H1 (cell line): Measurements from ENCODE around the gene AGR2. TPM values are rescaled to one million over a fixed set of nuclear protein-coding genes. Genes with fewer than 3 reads are reported as not detected.

ENCODE experiments used
- CTCF ChIA-PET: fragments of 300-600 bp; sonication (Branson Sonifier 250); formaldehyde crosslinking; loops from one replicate; lab custom pipeline; 2021; ENCODE audit not compliant: partially characterized antibody; lab: Charles Lee
- POLR2A ChIA-PET: fragments of 300-600 bp; sonication (Branson Sonifier 250); formaldehyde crosslinking; loops from one replicate; lab custom pipeline; 2021; ENCODE audit warnings: inconsistent platforms; ENCODE audit not compliant: partially characterized antibody; lab: Charles Lee
- DNase-seq, 2 experiments: peaks; one replicate each; pipeline versions ENCODE4 v3.0.0 to v3.0.0-alpha.2; 2010 to 2022; ENCODE audit warnings: low spot score in 2 of 2, low read depth in 1 of 2, mixed read lengths in 1 of 2
- FAIRE-seq: peaks from 2 replicates; lab custom pipeline; 2011; peaks lifted over from hg19 to GRCh38; lab: Jason Lieb, UNC
- H2AFZ ChIP-seq: 2 replicates; pipeline ENCODE4 v1.8.1; 2012; ENCODE audit warnings: low read length, inconsistent platforms
- H2AK5ac ChIP-seq: 2 replicates; pipeline ENCODE4 v1.6.1; 2013; ENCODE audit warnings: low read depth, low read length
- H2BK120ac ChIP-seq: replicated peaks from 2 replicates; pipeline ENCODE3; 2013; ENCODE audit warnings: low read depth, low read length, inconsistent platforms
- H2BK12ac ChIP-seq: 2 replicates; pipeline ENCODE4 v1.6.1; 2013; ENCODE audit warnings: low read depth, low read length
- H2BK15ac ChIP-seq: 2 replicates; pipeline ENCODE4 v1.6.1; 2013; ENCODE audit warnings: low read length
- H2BK20ac ChIP-seq: 2 replicates; pipeline ENCODE4 v1.6.1; 2013; ENCODE audit warnings: low read length
- H2BK5ac ChIP-seq: 2 replicates; pipeline ENCODE4 v1.6.1; 2013; ENCODE audit warnings: low read depth, low read length
- H3K14ac ChIP-seq: 2 replicates; pipeline ENCODE4 v1.6.1; 2013; ENCODE audit warnings: inconsistent platforms; ENCODE audit not compliant: insufficient read length
- H3K18ac ChIP-seq: 2 replicates; pipeline ENCODE4 v1.6.1; 2013; ENCODE audit warnings: low read length; ENCODE audit errors: extremely low read depth
- H3K23ac ChIP-seq: 2 replicates; pipeline ENCODE4 v1.6.1; 2013; ENCODE audit warnings: inconsistent platforms; ENCODE audit not compliant: insufficient read length
- H3K23me2 ChIP-seq: 2 replicates; pipeline ENCODE4 v1.6.1; 2013; ENCODE audit warnings: low read depth, low read length
- H3K27ac ChIP-seq: 2 replicates; pipeline ENCODE4 v1.6.1; 2011; ENCODE audit warnings: low read depth, low read length, inconsistent platforms
- H3K27me3 ChIP-seq, 4 experiments: replicated peaks in 1 of 4; 1 replicate in 1 of 4; 2 replicates in 3 of 4; pipeline versions ENCODE4 v1.6.1 to v1.8.1; 2011 to 2013; ENCODE audit warnings: low read length in 3 of 4, mild to moderate bottlenecking in 3 of 4, inconsistent platforms in 2 of 4, mixed read lengths in 2 of 4, moderate library complexity in 1 of 4; ENCODE audit not compliant: control insufficient read depth in 3 of 4, insufficient read depth in 3 of 4; ENCODE audit errors: extremely low read depth in 1 of 4
- H3K36me3 ChIP-seq, 4 experiments: 2 replicates each; pipeline versions ENCODE4 v1.6.1 to v1.8.1; 2011 to 2013; ENCODE audit warnings: mild to moderate bottlenecking in 4 of 4, low read length in 3 of 4, moderate library complexity in 2 of 4, control low read depth in 1 of 4, inconsistent platforms in 1 of 4; ENCODE audit not compliant: insufficient read depth in 4 of 4, control insufficient read depth in 2 of 4
- H3K4ac ChIP-seq: replicated peaks from 2 replicates; pipeline ENCODE3; 2013; ENCODE audit warnings: low read length, low read depth, mixed read lengths, inconsistent platforms; ENCODE audit not compliant: insufficient read length
- H3K4me1 ChIP-seq, 4 experiments: replicated peaks in 1 of 4; 1 replicate in 1 of 4; 2 replicates in 3 of 4; pipeline versions ENCODE4 v1.6.1 to v1.8.1; 2011 to 2013; ENCODE audit warnings: low read length in 3 of 4, inconsistent platforms in 2 of 4, mixed read lengths in 1 of 4; ENCODE audit not compliant: insufficient read depth in 4 of 4, control insufficient read depth in 3 of 4
- H3K4me2 ChIP-seq, 2 experiments: 2 replicates each; pipeline versions ENCODE4 v1.6.1 to v1.8.1; 2011 to 2013; ENCODE audit warnings: low read depth in 2 of 2, low read length in 2 of 2, control low read depth in 1 of 2, inconsistent platforms in 1 of 2, mild to moderate bottlenecking in 1 of 2; ENCODE audit not compliant: insufficient read depth in 1 of 2
- H3K4me3 ChIP-seq, 4 experiments: fragments of 200-600, 300-600 bp in 1 of 4; sonication (generic), shearing (Covaris generic), sonication (Bioruptor Twin) in 1 of 4; 2 replicates each; pipeline versions ENCODE4 v1.5.1 to v1.8.1; 2011 to 2016; ENCODE audit warnings: low read length in 4 of 4, low read depth in 3 of 4, control low read depth in 2 of 4, inconsistent platforms in 2 of 4, mild to moderate bottlenecking in 2 of 4, mixed read lengths in 1 of 4, moderate library complexity in 1 of 4; ENCODE audit not compliant: insufficient read depth in 2 of 4; ENCODE audit errors: extremely low read depth in 1 of 4
- H3K56ac ChIP-seq: replicated peaks from 2 replicates; pipeline ENCODE3; 2013; ENCODE audit warnings: low read depth, mild to moderate bottlenecking, mixed read lengths, low read length, inconsistent platforms; ENCODE audit not compliant: insufficient read length
- H3K79me1 ChIP-seq: 2 replicates; pipeline ENCODE4 v1.6.1; 2013; ENCODE audit warnings: low read depth, low read length, control low read depth
- H3K79me2 ChIP-seq, 2 experiments: 2 replicates each; pipeline versions ENCODE4 v1.6.1 to v1.8.1; 2012 to 2013; ENCODE audit warnings: low read length in 2 of 2, mild to moderate bottlenecking in 2 of 2, inconsistent platforms in 1 of 2; ENCODE audit not compliant: insufficient read depth in 2 of 2, control insufficient read depth in 1 of 2
- H3K9ac ChIP-seq, 4 experiments: replicated peaks in 1 of 4; 1 replicate in 1 of 4; 2 replicates in 3 of 4; pipeline versions ENCODE4 v1.6.1 to v1.8.1; 2011 to 2013; ENCODE audit warnings: low read depth in 3 of 4, low read length in 3 of 4, control low read depth in 2 of 4, mild to moderate bottlenecking in 2 of 4, moderate library complexity in 2 of 4, inconsistent platforms in 1 of 4; ENCODE audit errors: extremely low read depth in 1 of 4
- H3K9me3 ChIP-seq, 2 experiments: 2 replicates each; pipeline versions ENCODE4 v1.6.1 to v1.8.1; 2012 to 2013; ENCODE audit warnings: mild to moderate bottlenecking in 2 of 2, moderate library complexity in 2 of 2, control low read depth in 1 of 2, inconsistent platforms in 1 of 2, low read depth in 1 of 2, low read length in 1 of 2, mixed read lengths in 1 of 2; ENCODE audit not compliant: insufficient read depth in 2 of 2
- H4K20me1 ChIP-seq, 2 experiments: replicated peaks in 1 of 2; 2 replicates each; pipeline versions ENCODE3 to v1.8.1; 2011 to 2013; ENCODE audit warnings: inconsistent platforms in 2 of 2, low read length in 2 of 2, mild to moderate bottlenecking in 1 of 2; ENCODE audit not compliant: insufficient read depth in 2 of 2, control insufficient read depth in 1 of 2
- H4K5ac ChIP-seq: 2 replicates; pipeline ENCODE4 v1.6.1; 2013; ENCODE audit warnings: low read length, low read depth, mixed read lengths, inconsistent platforms; ENCODE audit not compliant: insufficient read length
- H4K8ac ChIP-seq: 2 replicates; pipeline ENCODE4 v1.8.0; 2013; ENCODE audit warnings: mild to moderate bottlenecking, moderate library complexity, low read length, inconsistent platforms; ENCODE audit not compliant: insufficient read depth; ENCODE audit errors: extremely low read depth
- H4K91ac ChIP-seq: replicated peaks from 2 replicates; pipeline ENCODE3; 2013; ENCODE audit warnings: low read length, mixed read lengths, inconsistent platforms; ENCODE audit not compliant: insufficient read length
- CHD1 ChIP-seq: IDR thresholded peaks from 2 replicates; pipeline ENCODE4 v1.6.1; 2012; ENCODE audit warnings: low read depth, low read length, improper control_type of control experiment
- E2F6 ChIP-seq: IDR thresholded peaks from 2 replicates; pipeline ENCODE4 v1.6.1; 2012; ENCODE audit warnings: inconsistent platforms
- TAF7 ChIP-seq: optimal IDR thresholded peaks from 2 replicates; pipeline ENCODE3; 2011; ENCODE audit warnings: low read depth, mild to moderate bottlenecking, inconsistent platforms, low read length, moderate library complexity, borderline replicate concordance
- WGBS, 2 experiments: shearing (Covaris generic) in 1 of 2; methylation state at CpG; one replicate each; pipeline versions ENCODE4 v1.1.6 to v1.1.7; 2013 to 2015; ENCODE audit warnings: low lambda C conversion rate in 2 of 2, mixed read lengths in 2 of 2, inconsistent platforms in 1 of 2, low coverage in 1 of 2, missing lambda C conversion rate in 1 of 2; ENCODE audit not compliant: insufficient replicate concordance in 2 of 2, insufficient coverage in 1 of 2, insufficient read length in 1 of 2; ENCODE audit errors: extremely low coverage in 1 of 2, missing lambda C conversion rate in 1 of 2; 5-methylcytosine and 5-hydroxymethylcytosine counted together
- polyA plus RNA-seq, 7 experiments: library from polyadenylated mRNA; depleted of rRNA in 3 of 7; stranded (reverse) in 5 of 7; unstranded in 2 of 7; fragments of >200 nt in 5 of 7; fragments of 200-250 nt in 2 of 7; gene quantifications; 1 replicate in 5 of 7; 2 replicates in 1 of 7; 4 replicates in 1 of 7; pipeline versions ENCODE4 v1.2.1 to v1.2.3, GENCODE V29; 2011 to 2013; ENCODE audit warnings: missing spikeins in 2 of 7, mixed read lengths in 2 of 7
- total RNA-seq: library from RNA; stranded (reverse); fragmentation: NEBNext Ultra II Directional; extraction: Animal tissue kit (Norgen Biotek cat#: 25700); gene quantifications from 2 replicates; pipeline ENCODE4 v1.2.1, GENCODE V29; 2021

The AGR2 gene
- total and polyA plus RNA-seq, 2 of the 8 experiments (the other 6 are each of a cell fraction or from before 2014, with no cell fraction given), result not detected

GRCh38 chr7:16744518-16745250 lies 60.1 kb downstream of the AGR2 start:
- H3K4me2 ChIP-seq, result no peak overlapping the region; a peak in 1 of 4 replicates
- no peaks in the 10 kb centered on the region for H3K79me2 ChIP-seq
- no peaks in the 10 kb centered on the region for H3K23me2 ChIP-seq
- FAIRE-seq (no peak), DNase-seq (no peak)
- no peak overlapping the region for H4K8ac ChIP-seq
- no peaks in the 10 kb centered on the region for H3K36me3 ChIP-seq
- no peak overlapping the region for H2BK20ac ChIP-seq
- H4K91ac ChIP-seq, result no peak overlapping the region
- no peak overlapping the region for H2AFZ ChIP-seq
- no peak overlapping the region for H2BK12ac ChIP-seq
- no peaks in the 10 kb centered on the region for H3K27me3 ChIP-seq
- H3K4me3 ChIP-seq, result no peak overlapping the region
- no peaks in the 10 kb centered on the region for H4K20me1 ChIP-seq
- H3K9ac ChIP-seq, result no peak overlapping the region
- ChIA-PET POLR2A (interaction anchor here (1.2 to 1.3 kb wide), 2 partner anchors 9 kb away, joined by 3 read pairs; partner anchors contain the start of gene TSPAN13), CTCF (interaction anchor here (1.0 to 2.0 kb wide), 4 partner anchors 8 to 313 kb away, joined by 3 to 6 read pairs (median 4); no protein-coding TSS in a partner anchor)
- H2BK15ac ChIP-seq, result no peak overlapping the region
- H3K27ac ChIP-seq, result no peak overlapping the region
- H3K14ac ChIP-seq, result no peak overlapping the region
- H3K18ac ChIP-seq, result no peak overlapping the region
- H3K23ac ChIP-seq, result no peak overlapping the region
- WGBS, 2 experiments, result 77% methylated on average over 6 of the region's 6 CpGs; no CpG with 5 or more reads in 1 of the 2 experiments
- peaks cover 0 to 10% (median 7%) of the 10 kb centered on the region in 4 experiments; a peak in 5 of 7 replicates for H3K4me1 ChIP-seq
- no peaks in the 10 kb centered on the region for H3K9me3 ChIP-seq
- H3K79me1 ChIP-seq, result no peaks in the 10 kb centered on the region
- H3K4ac ChIP-seq, result no peak overlapping the region
- TF ChIP-seq E2F6, result no peak
- no peak for TF ChIP-seq TAF7
- no peak for TF ChIP-seq CHD1
- no peak overlapping the region for H3K56ac ChIP-seq
- H2BK120ac ChIP-seq, result no peak overlapping the region
- no peak overlapping the region for H4K5ac ChIP-seq
- H2AK5ac ChIP-seq, result no peak overlapping the region
- no peak overlapping the region for H2BK5ac ChIP-seq
